GM23338 (cell line): ENCODE measurements around the gene SNRNP35. TPM values are rescaled to one million over a fixed set of nuclear protein-coding genes. Genes with fewer than 3 reads are reported as not detected.
"Not testable (repeated sequence)": the region's sequence is repeated elsewhere in the genome, so short reads cannot be mapped to it uniquely, and the experiment has no call there.

ENCODE experiments used
- ATAC-seq: fragments of 200-7000 bp; cut with Tn5 transposase; 3 replicates; pipeline ENCODE4 v1.9.1; 2020
- DNase-seq: peaks from one replicate; pipeline ENCODE4 v3.0.0-alpha.2; 2015; ENCODE audit warnings: low spot score
- H2AFZ ChIP-seq: fragments of 200-600 bp; sonication (generic); 2 replicates; pipeline ENCODE4 v1.8.0; 2016; ENCODE audit warnings: antibody characterized with exemption, mild to moderate bottlenecking, moderate library complexity
- H3F3A ChIP-seq: fragments of 200-600 bp; sonication (generic); replicated peaks from 2 replicates; pipeline ENCODE4 v1.8.0; 2017; ENCODE audit warnings: antibody characterized with exemption, mixed run types, low read depth
- H3K27ac ChIP-seq: fragments of 200-600 bp; sonication (generic); 2 replicates; pipeline ENCODE4 v1.6.1; 2016; ENCODE audit warnings: low read depth
- H3K27me3 ChIP-seq: fragments of 200-600 bp; sonication (generic); 2 replicates; pipeline ENCODE4 v1.8.0; 2016; ENCODE audit warnings: mild to moderate bottlenecking, mixed run types, moderate library complexity; ENCODE audit not compliant: insufficient read depth
- H3K36me3 ChIP-seq: fragments of 200-600 bp; sonication (generic); 2 replicates; pipeline ENCODE4 v1.8.0; 2016; ENCODE audit warnings: mild to moderate bottlenecking; ENCODE audit not compliant: insufficient read depth
- H3K4me1 ChIP-seq: fragments of 200-600 bp; sonication (generic); 2 replicates; pipeline ENCODE4 v1.8.0; 2016; ENCODE audit warnings: mild to moderate bottlenecking, moderate library complexity; ENCODE audit not compliant: insufficient read depth
- H3K4me2 ChIP-seq: fragments of 200-600 bp; sonication (generic); 2 replicates; pipeline ENCODE4 v1.7.1; 2017; ENCODE audit warnings: mixed run types
- H3K4me3 ChIP-seq: fragments of 200-600 bp; sonication (generic); 2 replicates; pipeline ENCODE4 v1.6.1; 2016; ENCODE audit warnings: mixed run types
- H3K79me2 ChIP-seq: fragments of 200-600 bp; sonication (generic); replicated peaks from 2 replicates; pipeline ENCODE4 v1.8.0; 2017; ENCODE audit warnings: mild to moderate bottlenecking; ENCODE audit not compliant: insufficient read depth
- H3K9me2 ChIP-seq: fragments of 200-600 bp; sonication (generic); 2 replicates; pipeline ENCODE4 v1.8.0; 2017; ENCODE audit not compliant: insufficient read depth
- H4K20me1 ChIP-seq: fragments of 200-600 bp; sonication (generic); replicated peaks from 2 replicates; pipeline ENCODE4 v1.8.0; 2017; ENCODE audit warnings: mild to moderate bottlenecking; ENCODE audit not compliant: insufficient read depth
- H3K27ac Mint-ChIP-seq: 2 replicates; pipeline ENCODE4 v1.8.0; 2020; ENCODE audit warnings: inconsistent platforms, mild to moderate bottlenecking, moderate library complexity, mixed read lengths
- H3K27me3 Mint-ChIP-seq: 3 replicates; pipeline ENCODE4 v1.8.0; 2022; ENCODE audit warnings: low read depth, mild to moderate bottlenecking, moderate library complexity, mixed read lengths, inconsistent platforms; ENCODE audit not compliant: insufficient read depth, poor library complexity
- H3K36me3 Mint-ChIP-seq: 3 replicates; pipeline ENCODE4 v1.8.0; 2021; ENCODE audit warnings: low read depth, mild to moderate bottlenecking, inconsistent platforms, moderate library complexity, mixed read lengths
- H3K4me1 Mint-ChIP-seq: 3 replicates; pipeline ENCODE4 v1.8.0; 2020; ENCODE audit warnings: mild to moderate bottlenecking, inconsistent platforms, mixed read lengths
- H3K4me3 Mint-ChIP-seq: 3 replicates; pipeline ENCODE4 v1.8.0; 2021; ENCODE audit warnings: moderate library complexity, mild to moderate bottlenecking, inconsistent platforms, mixed read lengths
- H3K9me3 Mint-ChIP-seq: 3 replicates; pipeline ENCODE4 v1.8.0; 2020; ENCODE audit warnings: moderate library complexity, mild to moderate bottlenecking, inconsistent platforms, mixed read lengths
- CTCF ChIP-seq, 2 experiments: fragments of 200-600 bp in 1 of 2; sonication (generic) in 1 of 2; conservative IDR thresholded peaks; 2 replicates each; pipeline versions ENCODE4 v1.5.1 to v1.6.1; 2016 to 2017; ENCODE audit warnings: antibody characterized with exemption in 2 of 2, low read depth in 2 of 2, mild to moderate bottlenecking in 2 of 2, moderate library complexity in 1 of 2
- ETS1 ChIP-seq: IDR thresholded peaks from 2 replicates; pipeline ENCODE4 v1.6.1; 2016; ENCODE audit warnings: antibody characterized with exemption
- EZH2phosphoT487 ChIP-seq: fragments of 200-600 bp; sonication (generic); IDR thresholded peaks from one replicate; pipeline ENCODE4 v1.8.1; 2018; ENCODE audit warnings: antibody characterized with exemption; ENCODE audit not compliant: unreplicated experiment
- NANOG ChIP-seq: IDR thresholded peaks from 2 replicates; pipeline ENCODE4 v1.6.1; 2016; ENCODE audit warnings: antibody characterized with exemption, borderline replicate concordance
- POLR2AphosphoS5 ChIP-seq: IDR thresholded peaks from 2 replicates; pipeline ENCODE4 v1.6.1; 2016; ENCODE audit warnings: antibody characterized with exemption, low read depth
- STAT1 ChIP-seq: IDR thresholded peaks from one replicate; pipeline ENCODE4 v1.6.1; 2016; ENCODE audit warnings: antibody characterized with exemption; ENCODE audit not compliant: unreplicated experiment
- ZNF331 ChIP-seq: fragments of 250-450 bp; sonication (Bioruptor Pico); IDR thresholded peaks from 2 replicates; pipeline ENCODE4 v1.5.0; 2020; ENCODE audit warnings: low read depth, mild to moderate bottlenecking, moderate library complexity
- ZNF462 ChIP-seq: fragments of 250-450 bp; sonication (Bioruptor Pico); IDR thresholded peaks from 2 replicates; pipeline ENCODE4 v1.5.0; 2020; ENCODE audit warnings: mild to moderate bottlenecking, moderate library complexity
- polyA plus RNA-seq: library from polyadenylated mRNA; unstranded; fragments of >200 nt; fragmentation: Nextera tagmentation; extraction: Ambion mirVana; gene quantifications from 2 replicates; pipeline ENCODE4 v1.2.1, GENCODE V29; 2016
- total RNA-seq: library from RNA; depleted of rRNA; stranded (reverse); fragments of >200 nt; shearing (Covaris generic); gene quantifications from 2 replicates; pipeline ENCODE4 v1.2.3, GENCODE V29; 2014

Gene SNRNP35
- total and polyA plus RNA-seq, 2 experiments from 2014 or later = 8.4 to 38.4 TPM

GRCh38 chr12:123513805-123514204 lies 55.9 kb downstream of the SNRNP35 start (continued):
- TF ChIP-seq ZNF462 (CRISPR knock-in tag) = no peak
- TF ChIP-seq ETS1 = no peak
- TF ChIP-seq EZH2phosphoT487 = no peak
- no peak for TF ChIP-seq ZNF331
- TF ChIP-seq CTCF (conservative IDR thresholded peaks at IDR 0.05; ENCODE audit: low read depth in 2 of 2) = no peak
- no peak for TF ChIP-seq POLR2AphosphoS5
- TF ChIP-seq STAT1 = no peak
- no peak for TF ChIP-seq NANOG

GRCh38 chr12:123514582-123515221 lies 56.8 kb downstream of the SNRNP35 start:
- not testable (repeated sequence) for H3K36me3 ChIP-seq, H3K27ac Mint-ChIP-seq, H2AFZ ChIP-seq, H3K4me3 Mint-ChIP-seq, H3K4me2 ChIP-seq, H3K27me3 Mint-ChIP-seq, H3K9me3 Mint-ChIP-seq, ATAC-seq, H3K79me2 ChIP-seq, H3K9me2 ChIP-seq, H3K4me3 ChIP-seq, H3K27ac ChIP-seq, DNase-seq, H4K20me1 ChIP-seq, H3K27me3 ChIP-seq, H3F3A ChIP-seq, H3K4me1 ChIP-seq, H3K4me1 Mint-ChIP-seq
- peaks cover 14% of the 10 kb centered on the region for H3K36me3 Mint-ChIP-seq
